Fibroblast of lung (primary cell): Measurements from ENCODE around the gene HMGCR. TPM values are rescaled to one million over a fixed set of nuclear protein-coding genes. Genes with fewer than 3 reads are reported as not detected.

Experiments used
- DNase-seq, 2 donors: peaks; one replicate each; pipeline versions ENCODE4 v3.0.0 to v3.0.0-alpha.2; 2010; ENCODE audit warnings: low read depth in 2 of 2
- H2AFZ ChIP-seq: 2 replicates; pipeline ENCODE4 v1.5.1; 2012; ENCODE audit warnings: low read length, control low read depth, inconsistent platforms
- H3K27ac ChIP-seq: 2 replicates; pipeline ENCODE4 v1.5.1; 2011; ENCODE audit warnings: low read length, control low read depth; ENCODE audit not compliant: insufficient read depth
- H3K27me3 ChIP-seq: 2 replicates; pipeline ENCODE4 v1.5.1; 2011; ENCODE audit warnings: mild to moderate bottlenecking, low read length; ENCODE audit not compliant: control insufficient read depth, insufficient read depth
- H3K36me3 ChIP-seq: 2 replicates; pipeline ENCODE4 v1.5.1; 2011; ENCODE audit warnings: low read length; ENCODE audit not compliant: control insufficient read depth, insufficient read depth
- H3K4me1 ChIP-seq: 2 replicates; pipeline ENCODE4 v1.5.1; 2011; ENCODE audit warnings: low read length; ENCODE audit not compliant: control insufficient read depth, insufficient read depth; ENCODE audit errors: extremely low read depth
- H3K4me2 ChIP-seq: 2 replicates; pipeline ENCODE4 v1.5.1; 2011; ENCODE audit warnings: low read length, control low read depth; ENCODE audit not compliant: insufficient read depth; ENCODE audit errors: extremely low read depth
- H3K4me3 ChIP-seq, 4 experiments: fragments of 200-600 bp in 1 of 4; sonication (generic) in 1 of 4; replicated peaks in 1 of 4; 2 replicates each; pipeline ENCODE4 v1.5.1; 2011 to 2016; ENCODE audit warnings: low read length in 4 of 4, low read depth in 3 of 4, mild to moderate bottlenecking in 3 of 4, control low read depth in 2 of 4, inconsistent platforms in 1 of 4, mixed read lengths in 1 of 4; ENCODE audit not compliant: insufficient read depth in 1 of 4; ENCODE audit errors: control extremely low read depth in 1 of 4
- H3K79me2 ChIP-seq: 2 replicates; pipeline ENCODE4 v1.5.1; 2012; ENCODE audit warnings: mild to moderate bottlenecking, low read length, inconsistent platforms; ENCODE audit not compliant: control insufficient read depth, insufficient read depth
- H3K9ac ChIP-seq: 2 replicates; pipeline ENCODE4 v1.5.1; 2011; ENCODE audit warnings: mild to moderate bottlenecking, low read length, control low read depth; ENCODE audit not compliant: insufficient read depth
- H3K9me3 ChIP-seq: 2 replicates; pipeline ENCODE4 v1.5.1; 2012; ENCODE audit warnings: low read depth, low read length; ENCODE audit not compliant: control insufficient read depth, insufficient read depth
- H4K20me1 ChIP-seq: 2 replicates; pipeline ENCODE4 v1.5.1; 2011; ENCODE audit warnings: low read length; ENCODE audit not compliant: control insufficient read depth, insufficient read depth; ENCODE audit errors: extremely low read depth
- EZH2 ChIP-seq: IDR thresholded peaks from 2 replicates; pipeline ENCODE4 v1.5.1; 2012; ENCODE audit warnings: low read length, control low read depth, mild to moderate bottlenecking; ENCODE audit errors: missing control alignments
- polyA plus RNA-seq, 2 donors: library from polyadenylated mRNA; depleted of rRNA in 1 of 2; stranded (reverse) in 1 of 2; unstranded in 1 of 2; fragments of >200 nt; gene quantifications; 2 replicates each; pipeline ENCODE4 v1.2.1, GENCODE V29; 2011 to 2012; ENCODE audit warnings: missing spikeins in 1 of 2
- total RNA-seq: library from RNA; depleted of rRNA; stranded (reverse); fragments of >200 nt; gene quantifications from 2 replicates; pipeline ENCODE4 v1.2.1, GENCODE V29; 2014
- TF ChIP-seq, protein P1 (sequence below), 2 donors: IDR thresholded peaks in 1 of 2; conservative IDR thresholded peaks in 1 of 2; 1 replicate in 1 of 2; 2 replicates in 1 of 2; pipeline ENCODE4 v1.5.1; 2011 to 2012; ENCODE audit warnings: low read length in 2 of 2, control low read depth in 1 of 2, inconsistent platforms in 1 of 2, low read depth in 1 of 2, mild to moderate bottlenecking in 1 of 2

HMGCR gene
- total and polyA plus RNA-seq, 2 donors (not counting 1 experiment from before 2014, with no cell fraction given), result 132 to 225 TPM

DNA sequence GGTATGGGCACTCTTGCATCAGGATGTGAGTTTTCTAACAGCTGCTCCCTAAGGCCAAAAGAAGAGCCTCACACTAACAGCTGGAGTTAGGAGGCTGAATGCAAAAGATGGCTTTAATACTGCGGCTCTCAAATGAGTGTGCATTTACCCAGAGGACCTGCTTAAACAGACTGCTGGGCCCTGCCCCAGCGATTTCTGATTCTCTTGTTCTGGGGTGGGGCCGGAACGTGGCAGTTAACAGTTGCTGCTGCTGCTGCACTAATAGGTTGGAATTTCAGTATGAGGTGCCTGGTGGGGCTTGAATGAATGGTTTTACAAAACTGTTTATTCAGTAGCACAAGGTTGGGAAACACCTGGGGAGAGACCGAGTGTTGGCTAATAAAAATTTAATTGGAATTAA is 26.1 kb downstream of the HMGCR start:
- H3K27ac ChIP-seq, result no peak overlapping the region

DNA sequence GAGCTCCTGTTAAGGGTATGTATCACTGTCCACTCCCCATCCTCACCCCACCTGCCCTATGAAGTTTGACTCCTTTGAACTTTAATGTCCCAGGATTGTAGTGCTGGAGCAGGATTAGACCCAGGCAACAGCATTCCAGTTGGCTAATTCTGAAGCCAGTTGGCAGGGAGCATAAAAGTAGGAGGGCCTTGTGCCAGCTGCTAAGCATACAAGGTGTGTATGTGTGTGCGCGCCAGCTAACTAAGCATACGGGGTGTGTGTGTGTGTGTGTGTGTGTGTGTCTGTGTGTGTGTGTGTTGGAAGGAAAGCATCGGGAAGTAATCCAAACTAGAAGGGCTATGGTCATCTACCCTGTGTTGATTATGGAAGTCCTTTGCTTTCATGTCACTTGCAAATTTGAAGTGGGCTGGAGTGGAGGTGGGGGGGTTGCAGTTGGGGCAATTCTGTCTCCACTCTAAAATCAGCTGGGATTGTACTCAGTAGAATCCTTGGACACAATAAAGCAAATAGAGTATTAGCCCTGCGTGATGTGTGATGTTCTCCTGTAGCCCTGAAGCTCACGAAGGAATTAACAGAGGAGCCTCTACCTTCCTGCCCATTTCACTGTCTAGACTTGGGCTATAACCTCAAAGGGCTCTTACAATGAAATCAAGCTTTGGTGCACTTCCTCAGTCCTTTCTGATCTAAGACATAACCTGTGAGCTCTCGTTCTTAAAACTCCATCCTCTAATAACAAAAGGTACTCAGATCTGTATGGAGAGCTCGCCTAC is 26.9 kb downstream of the HMGCR start:
- TF ChIP-seq, protein P1, sequence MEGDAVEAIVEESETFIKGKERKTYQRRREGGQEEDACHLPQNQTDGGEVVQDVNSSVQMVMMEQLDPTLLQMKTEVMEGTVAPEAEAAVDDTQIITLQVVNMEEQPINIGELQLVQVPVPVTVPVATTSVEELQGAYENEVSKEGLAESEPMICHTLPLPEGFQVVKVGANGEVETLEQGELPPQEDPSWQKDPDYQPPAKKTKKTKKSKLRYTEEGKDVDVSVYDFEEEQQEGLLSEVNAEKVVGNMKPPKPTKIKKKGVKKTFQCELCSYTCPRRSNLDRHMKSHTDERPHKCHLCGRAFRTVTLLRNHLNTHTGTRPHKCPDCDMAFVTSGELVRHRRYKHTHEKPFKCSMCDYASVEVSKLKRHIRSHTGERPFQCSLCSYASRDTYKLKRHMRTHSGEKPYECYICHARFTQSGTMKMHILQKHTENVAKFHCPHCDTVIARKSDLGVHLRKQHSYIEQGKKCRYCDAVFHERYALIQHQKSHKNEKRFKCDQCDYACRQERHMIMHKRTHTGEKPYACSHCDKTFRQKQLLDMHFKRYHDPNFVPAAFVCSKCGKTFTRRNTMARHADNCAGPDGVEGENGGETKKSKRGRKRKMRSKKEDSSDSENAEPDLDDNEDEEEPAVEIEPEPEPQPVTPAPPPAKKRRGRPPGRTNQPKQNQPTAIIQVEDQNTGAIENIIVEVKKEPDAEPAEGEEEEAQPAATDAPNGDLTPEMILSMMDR (conservative IDR thresholded peaks at IDR 0.05 in 1 of 2, IDR thresholded peaks at IDR 0.05 in 1 of 2; ENCODE audit: low read depth in 1 of 2, low read length in 2 of 2), result no peak
- TF ChIP-seq EZH2, result no peak
- Histone ChIP-seq H3K9me3 (no peaks in the 10 kb centered on the region), H3K9ac (no peak overlapping the region), H3K27me3 (no peaks in the 10 kb centered on the region), H3K4me2 (no peak overlapping the region), H2AFZ (no peak overlapping the region), H4K20me1 (no peaks in the 10 kb centered on the region), H3K4me3 (no peak overlapping the region), H3K36me3 (peaks cover 9% of the 10 kb centered on the region), H3K79me2 (no peaks in the 10 kb centered on the region), H3K27ac (no peak overlapping the region), H3K4me1 (peaks cover 2% of the 10 kb centered on the region)
- DNase-seq, result peak in 1 of 2 donors; percentile 35

More for the DNA sequence above, 26.1 kb downstream of the HMGCR start:
- no peaks in the 10 kb centered on the region for H3K9me3 ChIP-seq
- no peak overlapping the region for H3K4me3 ChIP-seq
- H3K79me2 ChIP-seq, result no peaks in the 10 kb centered on the region
- H3K9ac ChIP-seq, result no peak overlapping the region
- DNase-seq, result no peak
- no peak overlapping the region for H3K4me2 ChIP-seq
- H3K27me3 ChIP-seq, result no peaks in the 10 kb centered on the region
- H4K20me1 ChIP-seq, result no peaks in the 10 kb centered on the region
- H3K36me3 ChIP-seq, result peaks cover 9% of the 10 kb centered on the region
- no peak for TF ChIP-seq EZH2
- TF ChIP-seq, protein P1 (conservative IDR thresholded peaks at IDR 0.05 in 1 of 2, IDR thresholded peaks at IDR 0.05 in 1 of 2; ENCODE audit: low read depth in 1 of 2, low read length in 2 of 2), result no peak
- no peak overlapping the region for H2AFZ ChIP-seq
- no peaks in the 10 kb centered on the region for H3K4me1 ChIP-seq

DNA sequence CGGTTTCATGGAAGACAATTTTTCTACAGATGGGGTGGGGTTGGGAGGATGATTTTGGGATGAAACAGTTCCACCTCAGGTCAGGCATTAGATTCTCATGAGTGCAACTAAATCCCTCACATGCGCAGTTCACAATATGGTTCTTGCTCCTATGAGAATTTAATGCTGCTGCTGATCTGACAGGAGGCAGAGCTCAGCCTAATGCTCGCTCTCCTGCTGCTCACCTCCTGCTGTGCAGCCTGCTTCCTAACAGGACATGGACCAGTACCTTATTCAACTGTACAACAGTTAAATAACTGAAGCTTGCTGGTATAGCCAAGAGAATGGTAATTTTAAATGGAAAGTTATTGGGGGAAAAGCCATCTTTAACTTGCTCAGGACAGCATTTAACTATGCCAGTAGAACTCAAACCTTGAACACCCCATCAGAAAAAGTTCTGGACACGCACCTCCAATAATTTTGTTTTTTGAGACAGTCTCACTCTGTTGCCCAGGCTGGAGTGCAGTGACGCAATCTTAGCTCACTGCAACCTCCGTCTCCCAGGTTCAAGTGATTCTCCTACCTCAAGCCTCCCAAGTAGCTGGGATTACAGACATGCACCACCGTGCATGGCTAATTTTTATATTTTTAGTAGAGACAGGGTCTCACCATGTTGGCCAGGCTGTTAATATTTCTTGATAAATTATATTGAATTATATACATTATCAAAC is 27.7 kb downstream of the HMGCR start:
- DNase-seq, result no peak
- peaks cover 6% of the 10 kb centered on the region for H3K36me3 ChIP-seq
- no peak overlapping the region for H3K9ac ChIP-seq
- no peaks in the 10 kb centered on the region for H4K20me1 ChIP-seq
- H3K4me1 ChIP-seq, result peaks cover 2% of the 10 kb centered on the region
- H3K27ac ChIP-seq, result no peak overlapping the region
- TF ChIP-seq EZH2, result no peak
- TF ChIP-seq, protein P1 (conservative IDR thresholded peaks at IDR 0.05 in 1 of 2, IDR thresholded peaks at IDR 0.05 in 1 of 2; ENCODE audit: low read depth in 1 of 2, low read length in 2 of 2), result no peak
- H3K79me2 ChIP-seq, result no peaks in the 10 kb centered on the region
- H2AFZ ChIP-seq, result no peak overlapping the region
- H3K4me2 ChIP-seq, result no peak overlapping the region
- H3K9me3 ChIP-seq, result no peaks in the 10 kb centered on the region
- no peaks in the 10 kb centered on the region for H3K27me3 ChIP-seq
- H3K4me3 ChIP-seq, result no peak overlapping the region
